HG02970 (cell line): Measurements from ENCODE around the gene RBM20.

Experiments
- ATAC-seq: cut with Tn5 transposase; IDR thresholded peaks from one replicate; pipeline ENCODE4 v1.9.1; 2021; ENCODE audit warnings: mild to moderate bottlenecking, moderate library complexity, moderate number of reproducible peaks; ENCODE audit not compliant: unreplicated experiment, low FRiP score

Gene RBM20

GRCh38 chr10:110779489-110779888 lies 135.4 kb downstream of the RBM20 start:
- ATAC-seq = no peak

- no peak for ATAC-seq
Measured at GRCh38 chr10:110780704-110781103, 136.6 kb downstream of the RBM20 start.

GRCh38 chr10:110781139-110781538 lies 137.0 kb downstream of the RBM20 start:
- no peak for ATAC-seq

GRCh38 chr10:110782616-110783015 lies 138.5 kb downstream of the RBM20 start:
- no peak for ATAC-seq

GRCh38 chr10:110783509-110784107 lies 139.5 kb downstream of the RBM20 start:
- ATAC-seq = no peak

- ATAC-seq = no peak
Measured at GRCh38 chr10:110784198-110784597, 140.1 kb downstream of the RBM20 start.

GRCh38 chr10:110786172-110786571 lies 142.0 kb downstream of the RBM20 start:
- no peak for ATAC-seq

GRCh38 chr10:110788620-110789385 lies 144.7 kb downstream of the RBM20 start:
- ATAC-seq = no peak

GRCh38 chr10:110789604-110790433 lies 145.7 kb downstream of the RBM20 start:
- no peak for ATAC-seq

GRCh38 chr10:110790913-110791506 lies 146.9 kb downstream of the RBM20 start:
- no peak for ATAC-seq

- no peak for ATAC-seq
Measured at GRCh38 chr10:110791541-110792073, 147.5 kb downstream of the RBM20 start.

- no peak for ATAC-seq
Measured at GRCh38 chr10:110792476-110793125, 148.5 kb downstream of the RBM20 start.

GRCh38 chr10:110793128-110793812 lies 149.1 kb downstream of the RBM20 start:
- no peak for ATAC-seq

- ATAC-seq = no peak
Measured at GRCh38 chr10:110793886-110794285, 149.8 kb downstream of the RBM20 start.

GRCh38 chr10:110794808-110795207 lies 150.7 kb downstream of the RBM20 start:
- no peak for ATAC-seq

GRCh38 chr10:110797416-110797815 lies 153.3 kb downstream of the RBM20 start:
- ATAC-seq = no peak

- no peak for ATAC-seq
Measured at GRCh38 chr10:110798340-110798739, 154.2 kb downstream of the RBM20 start.

GRCh38 chr10:110802090-110802489 lies 158.0 kb downstream of the RBM20 start:
- ATAC-seq = no peak

- ATAC-seq = no peak
Measured at GRCh38 chr10:110802551-110803238, 158.6 kb downstream of the RBM20 start.
